ENCODE measurements around the gene HAUS3.

- no peak for TF ChIP-seq CTCF (conservative IDR thresholded peaks at IDR 0.05; ENCODE audit: low read depth, low read length)
- TF ChIP-seq EZH2 (IDR thresholded peaks at IDR 0.05; ENCODE audit: low read length, unreplicated experiment) = no peak
- TF ChIP-seq EZH2phosphoT487 (IDR thresholded peaks at IDR 0.05; ENCODE audit: borderline replicate concordance, low read length) = no peak
Observed at GRCh38 chr4:2231082-2231481, 10.8 kb downstream of the HAUS3 start.
